ENCODE measurements around the gene ZDHHC24.

DNA sequence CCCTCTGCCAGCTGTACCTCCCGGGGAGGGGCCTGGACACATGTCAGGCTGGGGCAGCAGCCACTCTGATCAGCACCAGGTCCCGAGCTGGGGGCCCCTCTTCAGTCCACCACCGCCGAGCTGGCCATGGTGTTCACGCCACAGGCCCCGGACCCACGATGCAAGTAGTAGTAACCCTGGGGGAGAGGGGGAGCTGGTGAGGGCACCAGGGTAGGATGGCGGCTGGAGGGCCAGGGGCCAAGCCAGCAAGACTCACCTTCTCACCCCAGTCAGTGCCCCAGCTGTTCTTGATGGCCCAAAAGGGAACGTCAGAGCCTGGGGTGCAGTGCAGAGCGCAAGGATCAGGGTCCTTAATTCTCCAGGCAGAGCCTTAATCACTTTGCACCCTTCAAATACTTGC, 18.0 kb upstream of the ZDHHC24 start:
- TF ChIP-seq, protein P1, sequence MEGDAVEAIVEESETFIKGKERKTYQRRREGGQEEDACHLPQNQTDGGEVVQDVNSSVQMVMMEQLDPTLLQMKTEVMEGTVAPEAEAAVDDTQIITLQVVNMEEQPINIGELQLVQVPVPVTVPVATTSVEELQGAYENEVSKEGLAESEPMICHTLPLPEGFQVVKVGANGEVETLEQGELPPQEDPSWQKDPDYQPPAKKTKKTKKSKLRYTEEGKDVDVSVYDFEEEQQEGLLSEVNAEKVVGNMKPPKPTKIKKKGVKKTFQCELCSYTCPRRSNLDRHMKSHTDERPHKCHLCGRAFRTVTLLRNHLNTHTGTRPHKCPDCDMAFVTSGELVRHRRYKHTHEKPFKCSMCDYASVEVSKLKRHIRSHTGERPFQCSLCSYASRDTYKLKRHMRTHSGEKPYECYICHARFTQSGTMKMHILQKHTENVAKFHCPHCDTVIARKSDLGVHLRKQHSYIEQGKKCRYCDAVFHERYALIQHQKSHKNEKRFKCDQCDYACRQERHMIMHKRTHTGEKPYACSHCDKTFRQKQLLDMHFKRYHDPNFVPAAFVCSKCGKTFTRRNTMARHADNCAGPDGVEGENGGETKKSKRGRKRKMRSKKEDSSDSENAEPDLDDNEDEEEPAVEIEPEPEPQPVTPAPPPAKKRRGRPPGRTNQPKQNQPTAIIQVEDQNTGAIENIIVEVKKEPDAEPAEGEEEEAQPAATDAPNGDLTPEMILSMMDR (conservative IDR thresholded peaks at IDR 0.05 in 1 of 2, IDR thresholded peaks at IDR 0.05 in 1 of 2; ENCODE audit: low read depth in 1 of 2, low read length in 2 of 2) = no peak
- no peak for TF ChIP-seq EZH2 (IDR thresholded peaks at IDR 0.05; ENCODE audit: low read length, missing control alignments)

All from fibroblast of lung (primary cell).